SK-N-MC (cell line): Measurements from ENCODE around the gene KCNK1.
"Not testable (repeated sequence)": the region's sequence is repeated elsewhere in the genome, so short reads cannot be mapped to it uniquely, and the experiment has no call there.

Experiments
- DNase-seq: peaks from one replicate; pipeline ENCODE4 v3.0.0-alpha.2; 2011; ENCODE audit warnings: low read depth, low spot score
- H3K27ac ChIP-seq: fragments of 200-600 bp; sonication (generic); 2 replicates; pipeline ENCODE4 v1.5.1; 2016; ENCODE audit warnings: mixed run types
- H3K36me3 ChIP-seq: fragments of 200-600 bp; sonication (generic); 2 replicates; pipeline ENCODE4 v1.6.1; 2017; ENCODE audit warnings: antibody characterized with exemption, low read length, mixed read lengths; ENCODE audit not compliant: insufficient read depth
- H3K4me3 ChIP-seq: fragments of 200-600 bp; sonication (generic); 2 replicates; pipeline ENCODE4 v1.5.1; 2016
- H3K9ac ChIP-seq: fragments of 200-600 bp; sonication (generic); 2 replicates; pipeline ENCODE4 v1.8.0; 2017; ENCODE audit warnings: mixed run types, mixed read lengths; ENCODE audit not compliant: insufficient read length
- H3K9me3 ChIP-seq: fragments of 200-600 bp; sonication (generic); 2 replicates; pipeline ENCODE4 v1.6.1; 2017; ENCODE audit warnings: low read depth, mild to moderate bottlenecking, antibody characterized with exemption, low read length, moderate library complexity, mixed read lengths
- EZH2 ChIP-seq: fragments of 200-600 bp; sonication (generic); IDR thresholded peaks from one replicate; pipeline ENCODE4 v1.6.1; 2017; ENCODE audit warnings: antibody characterized with exemption
- FOXP2 ChIP-seq: optimal IDR thresholded peaks from 2 replicates; pipeline ENCODE3; 2011; ENCODE audit warnings: mild to moderate bottlenecking, moderate library complexity; ENCODE audit not compliant: insufficient read depth; ENCODE audit errors: extremely low read length, control extremely low read depth
- POLR2AphosphoS5 ChIP-seq: IDR thresholded peaks from 2 replicates; pipeline ENCODE4 v1.6.1; 2012; ENCODE audit warnings: mild to moderate bottlenecking, low read depth, low read length, borderline replicate concordance

The KCNK1 gene

DNA sequence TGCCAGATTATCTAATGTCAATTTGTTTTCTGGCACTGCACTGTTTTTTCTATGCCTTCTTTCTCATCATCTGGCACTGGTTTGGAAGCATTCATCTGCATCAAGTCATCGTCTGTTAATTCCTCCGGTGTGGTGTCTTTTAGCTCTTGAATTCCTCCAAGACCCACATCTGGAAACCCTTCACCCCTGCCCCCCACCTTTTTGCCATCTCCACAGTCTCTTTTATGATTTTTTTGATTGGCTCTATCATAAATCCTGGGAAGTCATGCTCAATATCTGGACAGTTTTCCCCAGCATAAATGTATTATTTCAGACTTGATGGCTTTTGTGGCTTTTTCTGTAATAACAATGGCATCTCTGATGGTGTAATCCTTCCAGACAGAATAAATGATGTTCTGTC is 10.4 kb upstream of the KCNK1 start:
- Histone ChIP-seq H3K9me3 (no peaks in the 10 kb centered on the region), H3K9ac (no peak overlapping the region), H3K36me3 (no peaks in the 10 kb centered on the region), H3K27ac (no peak overlapping the region), H3K4me3 (no peak overlapping the region)
- no peak for TF ChIP-seq EZH2
- no peak for TF ChIP-seq POLR2AphosphoS5
- TF ChIP-seq FOXP2 = no peak
- no peak for DNase-seq

DNA sequence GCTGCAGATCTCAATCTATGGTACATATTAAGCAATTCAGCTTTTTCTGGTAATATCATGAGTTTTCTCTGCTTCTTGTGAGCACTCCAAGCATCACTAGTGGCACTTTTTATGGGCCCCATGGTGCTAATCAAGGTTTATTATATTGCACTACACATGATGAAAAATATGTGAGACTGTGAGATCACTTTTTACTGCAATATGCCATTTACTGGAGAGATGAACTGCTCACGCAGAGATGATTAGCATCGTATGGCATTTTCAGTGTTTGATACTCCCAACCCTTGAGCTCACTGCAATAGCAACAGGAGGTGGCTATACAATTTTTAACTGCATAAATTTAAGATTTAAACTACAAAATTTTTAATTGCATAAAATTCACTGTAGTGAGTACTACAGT is 8.7 kb upstream of the KCNK1 start:
- H3K36me3 ChIP-seq = no peaks in the 10 kb centered on the region
- H3K4me3 ChIP-seq = no peak overlapping the region
- H3K27ac ChIP-seq = no peak overlapping the region
- DNase-seq = no peak
- H3K9me3 ChIP-seq = no peaks in the 10 kb centered on the region
- TF ChIP-seq FOXP2 (no peak), POLR2AphosphoS5 (no peak), EZH2 (no peak)
- no peak overlapping the region for H3K9ac ChIP-seq

DNA sequence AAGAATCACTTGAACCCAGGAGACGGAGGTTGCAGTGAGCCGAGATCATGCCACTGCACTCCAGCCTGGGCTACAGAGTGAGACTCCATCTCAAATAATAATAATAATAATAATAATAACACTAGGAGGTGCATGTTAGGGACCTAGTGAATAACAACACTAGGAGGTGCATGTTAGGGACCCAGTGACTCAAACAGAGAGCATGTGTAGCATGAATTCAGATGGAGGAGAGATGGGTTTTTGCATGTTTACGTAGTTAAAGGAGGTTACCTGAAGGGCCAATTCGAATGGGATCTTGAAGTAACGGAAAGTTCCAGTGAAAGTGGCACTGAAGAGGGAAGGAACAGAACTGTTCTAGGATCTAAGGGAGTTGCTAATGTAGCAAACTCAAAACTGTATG is 7.1 kb upstream of the KCNK1 start:
- DNase-seq = no peak
- no peak overlapping the region for H3K9ac ChIP-seq
- no peak overlapping the region for H3K4me3 ChIP-seq
- H3K27ac ChIP-seq = no peak overlapping the region
- no peaks in the 10 kb centered on the region for H3K36me3 ChIP-seq
- TF ChIP-seq EZH2 (no peak), FOXP2 (no peak), POLR2AphosphoS5 (no peak)
- no peaks in the 10 kb centered on the region for H3K9me3 ChIP-seq

DNA sequence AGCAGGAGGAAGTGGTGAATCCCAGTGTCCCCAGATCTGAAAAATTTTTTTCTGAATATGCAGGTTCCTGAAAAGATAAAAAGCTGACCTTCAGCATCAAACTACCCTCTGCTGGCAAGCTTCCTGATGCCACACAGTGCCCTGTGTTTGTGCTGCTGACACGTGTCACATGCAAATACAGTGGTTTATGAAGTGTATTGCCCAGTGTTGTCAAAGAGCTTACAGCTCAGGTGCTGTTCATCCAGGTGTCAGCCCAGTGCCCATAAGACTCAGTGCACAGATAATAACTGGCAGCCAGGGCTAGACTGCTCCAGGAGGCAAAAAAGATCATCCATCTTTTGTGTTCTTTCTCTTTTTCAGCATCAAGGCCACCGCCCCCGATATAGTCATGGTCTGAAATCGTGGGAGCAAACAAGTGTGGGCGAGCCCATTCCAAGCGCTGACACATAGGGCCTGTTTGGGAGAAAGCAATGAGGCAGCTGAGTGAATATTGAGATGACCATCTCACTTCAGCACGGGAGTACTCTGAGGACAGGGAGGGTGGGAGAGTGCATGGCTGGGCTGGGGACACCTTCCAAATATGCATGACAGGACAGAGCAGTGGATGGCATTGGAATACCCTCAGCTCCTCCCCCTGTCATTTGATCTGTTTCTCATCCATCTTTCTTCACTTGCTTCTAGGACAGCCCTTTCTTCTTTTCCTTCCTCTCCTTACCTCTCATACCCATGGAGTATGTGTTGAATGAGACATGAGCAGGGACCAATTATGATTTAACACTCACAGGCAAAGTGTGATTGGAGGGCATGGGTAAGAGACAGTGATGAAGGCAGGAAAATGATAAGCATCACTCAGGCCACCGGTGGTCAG is 6.4 kb upstream of the KCNK1 start:
- no peaks in the 10 kb centered on the region for H3K9me3 ChIP-seq
- no peak overlapping the region for H3K27ac ChIP-seq
- no peak for TF ChIP-seq EZH2
- no peak for TF ChIP-seq POLR2AphosphoS5
- TF ChIP-seq FOXP2 = no peak
- DNase-seq = no peak
- H3K9ac ChIP-seq = no peak overlapping the region
- H3K36me3 ChIP-seq = no peaks in the 10 kb centered on the region
- no peak overlapping the region for H3K4me3 ChIP-seq

DNA sequence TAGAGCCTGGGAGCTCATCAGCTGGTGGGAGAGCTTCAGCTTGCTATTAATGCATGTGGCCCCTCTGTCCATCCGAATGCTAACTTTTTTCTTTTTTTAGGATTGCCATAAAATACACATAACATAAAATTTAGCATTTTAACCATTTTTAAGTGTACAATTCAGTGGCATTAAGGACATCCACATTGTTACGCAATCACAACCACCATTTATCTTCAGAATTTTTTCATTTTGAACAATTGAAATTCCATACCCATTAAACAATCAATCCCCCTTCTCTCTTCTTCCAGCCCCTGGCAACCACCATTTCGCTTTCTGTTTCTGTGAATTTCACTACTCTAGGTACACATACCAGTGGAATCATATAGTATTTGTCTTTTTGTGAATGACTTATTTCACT is 4.9 kb upstream of the KCNK1 start:
- Histone ChIP-seq H3K4me3 (no peak overlapping the region), H3K27ac (no peak overlapping the region), H3K36me3 (no peaks in the 10 kb centered on the region), H3K9me3 (no peaks in the 10 kb centered on the region), H3K9ac (no peak overlapping the region)
- DNase-seq = no peak
- TF ChIP-seq POLR2AphosphoS5 (no peak), EZH2 (no peak), FOXP2 (no peak)

DNA sequence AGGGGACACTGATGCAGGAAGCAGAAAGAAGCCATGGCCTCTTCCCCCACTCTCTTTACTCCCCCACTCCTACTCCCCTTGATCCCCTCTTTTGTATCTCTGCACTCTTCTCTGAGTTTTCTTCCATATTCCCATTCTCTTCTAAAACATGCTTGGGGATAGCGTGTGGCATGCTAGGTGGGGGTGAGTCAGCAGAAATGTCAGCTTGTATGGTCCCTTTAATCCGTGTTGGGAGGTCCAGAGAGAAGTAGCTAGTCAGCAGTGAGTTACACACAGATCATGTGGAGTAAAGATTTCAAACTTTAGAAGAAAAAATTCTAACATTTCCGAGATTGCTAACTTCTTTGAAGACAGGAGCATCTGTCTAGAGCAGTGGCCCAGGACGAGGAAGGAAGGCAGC is 4.0 kb upstream of the KCNK1 start:
- Histone ChIP-seq H3K9me3 (no peaks in the 10 kb centered on the region), H3K36me3 (no peaks in the 10 kb centered on the region), H3K9ac (no peak overlapping the region), H3K4me3 (no peak overlapping the region), H3K27ac (no peak overlapping the region)
- DNase-seq = no peak
- no peak for TF ChIP-seq POLR2AphosphoS5
- no peak for TF ChIP-seq EZH2
- TF ChIP-seq FOXP2 = no peak

DNA sequence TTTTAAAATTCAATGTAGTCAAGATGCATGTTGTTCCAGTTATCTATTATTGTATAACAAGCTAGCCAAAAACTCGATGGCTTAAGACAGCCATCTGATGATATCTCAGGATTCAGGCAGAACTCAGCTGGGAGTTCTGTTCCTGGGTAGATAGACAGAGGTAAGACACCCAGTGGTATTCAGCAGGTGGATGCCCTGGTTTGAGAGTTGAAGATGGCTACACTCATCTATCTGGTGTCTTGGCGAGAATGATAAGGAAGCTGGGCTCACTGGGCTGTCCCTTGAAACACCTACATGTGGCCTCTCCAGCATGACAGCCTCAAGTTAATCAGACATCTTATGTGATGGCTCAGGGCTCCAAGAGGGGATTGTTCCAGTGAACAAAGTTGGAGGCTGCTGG is 3.3 kb upstream of the KCNK1 start:
- Histone ChIP-seq H3K36me3 (no peaks in the 10 kb centered on the region), H3K9me3 (no peaks in the 10 kb centered on the region), H3K27ac (no peak overlapping the region), H3K4me3 (no peak overlapping the region), H3K9ac (no peak overlapping the region)
- no peak for DNase-seq
- TF ChIP-seq FOXP2 (no peak), EZH2 (no peak), POLR2AphosphoS5 (no peak)

DNA sequence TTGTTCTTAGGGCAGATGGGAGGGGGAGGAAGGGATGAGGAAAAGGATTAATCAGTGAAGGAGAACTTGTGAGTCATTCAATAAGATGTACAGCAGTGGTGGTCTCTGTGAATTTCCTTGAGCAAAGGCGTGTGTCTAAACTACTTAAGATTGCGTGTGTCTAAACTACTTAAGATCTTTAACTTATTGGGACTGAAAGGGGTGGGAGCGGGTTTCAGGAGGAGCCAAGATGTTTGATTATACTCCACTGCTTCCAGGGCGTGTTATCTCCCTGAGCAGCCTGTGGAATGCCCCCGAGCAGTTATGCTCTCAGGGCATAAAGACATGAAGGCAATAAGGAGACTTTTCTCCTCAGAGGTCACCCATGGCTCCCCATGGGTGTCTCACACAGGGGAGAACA is 2.5 kb upstream of the KCNK1 start:
- H3K9ac ChIP-seq, H3K9me3 ChIP-seq, H3K36me3 ChIP-seq, H3K27ac ChIP-seq, H3K4me3 ChIP-seq, DNase-seq: not testable (repeated sequence)

DNA sequence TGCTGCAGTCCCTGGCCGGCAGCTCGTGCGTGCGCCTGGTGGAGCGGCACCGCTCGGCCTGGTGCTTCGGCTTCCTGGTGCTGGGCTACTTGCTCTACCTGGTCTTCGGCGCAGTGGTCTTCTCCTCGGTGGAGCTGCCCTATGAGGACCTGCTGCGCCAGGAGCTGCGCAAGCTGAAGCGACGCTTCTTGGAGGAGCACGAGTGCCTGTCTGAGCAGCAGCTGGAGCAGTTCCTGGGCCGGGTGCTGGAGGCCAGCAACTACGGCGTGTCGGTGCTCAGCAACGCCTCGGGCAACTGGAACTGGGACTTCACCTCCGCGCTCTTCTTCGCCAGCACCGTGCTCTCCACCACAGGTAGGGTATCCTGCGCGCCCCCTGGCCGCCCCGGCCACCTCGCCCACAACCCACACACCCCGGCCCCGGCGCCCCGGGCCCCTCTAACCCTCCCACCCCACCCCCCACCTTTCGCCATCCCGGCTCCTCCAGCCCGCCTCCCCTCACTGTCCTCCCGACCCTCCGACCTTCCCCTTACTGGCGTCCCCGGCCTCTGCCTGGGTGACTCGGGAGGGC is 352 bp downstream of the KCNK1 start:
- no peak overlapping the region for H3K4me3 ChIP-seq
- H3K36me3 ChIP-seq = no peaks in the 10 kb centered on the region
- H3K9ac ChIP-seq = no peak overlapping the region
- no peak for DNase-seq
- no peak overlapping the region for H3K27ac ChIP-seq
- no peaks in the 10 kb centered on the region for H3K9me3 ChIP-seq
- no peak for TF ChIP-seq POLR2AphosphoS5
- TF ChIP-seq EZH2 = no peak
- TF ChIP-seq FOXP2 = no peak
